Measurements from ENCODE around the gene SEZ6L.

Gene SEZ6L

DNA sequence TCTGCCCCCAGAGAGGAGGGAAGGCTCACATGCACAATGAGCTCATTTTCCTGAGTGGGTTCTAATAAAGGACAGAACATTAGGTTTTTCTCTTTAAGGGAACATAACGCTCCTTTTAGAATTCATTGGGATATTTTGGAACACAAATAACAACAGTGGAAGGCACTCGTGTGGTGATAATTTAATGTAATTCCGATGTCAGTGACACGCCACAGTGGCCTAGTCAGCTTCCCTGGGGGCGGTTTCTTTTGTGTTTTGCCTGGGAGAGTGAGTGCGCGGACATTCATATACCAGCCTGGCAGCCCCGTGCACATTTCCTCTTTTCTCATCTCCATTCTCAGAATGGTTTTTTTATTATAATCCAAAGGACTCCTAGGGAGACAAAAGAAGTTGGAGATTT, 41.1 kb downstream of the SEZ6L start:
- no peak for DNase-seq (ENCODE audit: low read depth, low spot score)
- H3K9me3 ChIP-seq (ENCODE audit: control insufficient read depth, insufficient read depth, low read length): no peaks in the 10 kb centered on the region
- no peaks in the 10 kb centered on the region for H3K27me3 ChIP-seq (ENCODE audit: control insufficient read depth, insufficient read depth, low read length)
- no peak overlapping the region for H3K4me3 ChIP-seq (ENCODE audit: low read length)
- H3K36me3 ChIP-seq (ENCODE audit: control insufficient read depth, insufficient read depth, low read length): no peaks in the 10 kb centered on the region
- no peaks in the 10 kb centered on the region for H3K4me1 ChIP-seq (ENCODE audit: control insufficient read depth, insufficient read depth, low read length)
- no peak overlapping the region for H3K27ac ChIP-seq (ENCODE audit: low read length)
- WGBS (ENCODE audit: insufficient coverage, insufficient read length): no CpG with 5 or more reads among the region's 8 CpGs

DNA sequence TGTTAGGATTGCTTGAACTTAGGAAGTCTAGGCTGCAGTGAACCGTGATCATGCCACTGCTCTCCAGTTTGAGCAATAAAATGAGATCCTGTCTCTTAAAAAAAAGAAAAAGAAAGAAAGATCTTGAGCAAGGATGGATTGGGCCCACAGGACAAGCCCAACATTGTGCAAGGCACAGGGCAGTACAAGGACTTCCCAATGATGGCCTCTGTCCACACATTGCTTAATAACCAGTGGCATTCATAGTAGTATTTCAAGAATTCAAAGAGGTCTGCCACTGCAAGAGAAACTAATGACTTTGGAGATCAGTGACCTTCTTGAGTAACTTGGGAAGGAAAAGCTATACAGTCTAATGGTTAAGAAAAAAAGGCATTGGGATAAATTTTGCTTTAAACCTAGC, 44.6 kb downstream of the SEZ6L start:
- no peaks in the 10 kb centered on the region for H3K27me3 ChIP-seq (ENCODE audit: control insufficient read depth, insufficient read depth, low read length)
- WGBS (ENCODE audit: insufficient coverage, insufficient read length): no CpG with 5 or more reads among the region's 1 CpG
- H3K27ac ChIP-seq (ENCODE audit: low read length): no peak overlapping the region

GRCh38 chr22:26214466-26214865, 45.2 kb downstream of the SEZ6L start:
- WGBS (ENCODE audit: insufficient coverage, insufficient read length): no CpG with 5 or more reads among the region's 4 CpGs
- Histone ChIP-seq H3K27ac (ENCODE audit: low read length) (no peak overlapping the region), H3K36me3 (ENCODE audit: control insufficient read depth, insufficient read depth, low read length) (no peaks in the 10 kb centered on the region), H3K4me1 (ENCODE audit: control insufficient read depth, insufficient read depth, low read length) (no peaks in the 10 kb centered on the region), H3K27me3 (ENCODE audit: control insufficient read depth, insufficient read depth, low read length) (no peaks in the 10 kb centered on the region), H3K4me3 (ENCODE audit: low read length) (no peak overlapping the region), H3K9me3 (ENCODE audit: control insufficient read depth, insufficient read depth, low read length) (no peaks in the 10 kb centered on the region)
- no peak for DNase-seq (ENCODE audit: low read depth, low spot score)

More for the DNA sequence above, 44.6 kb downstream of the SEZ6L start:
- Histone ChIP-seq H3K36me3 (ENCODE audit: control insufficient read depth, insufficient read depth, low read length) (no peaks in the 10 kb centered on the region), H3K4me3 (ENCODE audit: low read length) (no peak overlapping the region), H3K4me1 (ENCODE audit: control insufficient read depth, insufficient read depth, low read length) (no peaks in the 10 kb centered on the region), H3K9me3 (ENCODE audit: control insufficient read depth, insufficient read depth, low read length) (no peaks in the 10 kb centered on the region)
- no peak for DNase-seq (ENCODE audit: low read depth, low spot score)

DNA sequence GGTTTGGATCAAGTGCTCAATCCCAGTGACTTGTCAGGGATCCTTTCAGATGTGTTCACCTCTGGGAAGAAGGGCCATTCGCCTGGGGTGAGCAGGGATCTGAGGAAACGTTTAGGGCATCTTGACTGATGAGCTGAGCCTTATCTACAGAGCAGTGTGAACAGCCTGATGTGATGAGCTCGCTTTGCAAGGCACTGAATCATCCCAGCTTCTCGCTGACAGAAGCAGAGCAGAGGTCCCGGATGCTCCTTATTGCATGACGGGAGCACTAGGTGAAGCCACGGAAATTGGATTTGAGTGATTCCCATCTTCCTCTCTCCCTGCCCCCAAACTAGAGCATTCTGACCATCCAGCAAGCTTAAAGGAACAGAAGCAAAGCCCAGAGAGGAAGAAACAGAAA, 46.5 kb downstream of the SEZ6L start:
- no peak overlapping the region for H3K4me3 ChIP-seq (ENCODE audit: low read length)
- H3K27ac ChIP-seq (ENCODE audit: low read length): no peak overlapping the region
- no peaks in the 10 kb centered on the region for H3K36me3 ChIP-seq (ENCODE audit: control insufficient read depth, insufficient read depth, low read length)
- no CpG with 5 or more reads among the region's 7 CpGs for WGBS (ENCODE audit: insufficient coverage, insufficient read length)
- no peaks in the 10 kb centered on the region for H3K9me3 ChIP-seq (ENCODE audit: control insufficient read depth, insufficient read depth, low read length)
- H3K4me1 ChIP-seq (ENCODE audit: control insufficient read depth, insufficient read depth, low read length): no peaks in the 10 kb centered on the region
- H3K27me3 ChIP-seq (ENCODE audit: control insufficient read depth, insufficient read depth, low read length): no peaks in the 10 kb centered on the region
- no peak for DNase-seq (ENCODE audit: low read depth, low spot score)

GRCh38 chr22:26225207-26225606, 55.9 kb downstream of the SEZ6L start:
- no CpG with 5 or more reads among the region's 5 CpGs for WGBS (ENCODE audit: insufficient coverage, insufficient read length)
- H3K9me3 ChIP-seq (ENCODE audit: control insufficient read depth, insufficient read depth, low read length): no peaks in the 10 kb centered on the region
- no peaks in the 10 kb centered on the region for H3K36me3 ChIP-seq (ENCODE audit: control insufficient read depth, insufficient read depth, low read length)
- no peak overlapping the region for H3K4me3 ChIP-seq (ENCODE audit: low read length)
- H3K27me3 ChIP-seq (ENCODE audit: control insufficient read depth, insufficient read depth, low read length): no peaks in the 10 kb centered on the region
- no peak for DNase-seq (ENCODE audit: low read depth, low spot score)
- no peak overlapping the region for H3K27ac ChIP-seq (ENCODE audit: low read length)
- H3K4me1 ChIP-seq (ENCODE audit: control insufficient read depth, insufficient read depth, low read length): no peaks in the 10 kb centered on the region

DNA sequence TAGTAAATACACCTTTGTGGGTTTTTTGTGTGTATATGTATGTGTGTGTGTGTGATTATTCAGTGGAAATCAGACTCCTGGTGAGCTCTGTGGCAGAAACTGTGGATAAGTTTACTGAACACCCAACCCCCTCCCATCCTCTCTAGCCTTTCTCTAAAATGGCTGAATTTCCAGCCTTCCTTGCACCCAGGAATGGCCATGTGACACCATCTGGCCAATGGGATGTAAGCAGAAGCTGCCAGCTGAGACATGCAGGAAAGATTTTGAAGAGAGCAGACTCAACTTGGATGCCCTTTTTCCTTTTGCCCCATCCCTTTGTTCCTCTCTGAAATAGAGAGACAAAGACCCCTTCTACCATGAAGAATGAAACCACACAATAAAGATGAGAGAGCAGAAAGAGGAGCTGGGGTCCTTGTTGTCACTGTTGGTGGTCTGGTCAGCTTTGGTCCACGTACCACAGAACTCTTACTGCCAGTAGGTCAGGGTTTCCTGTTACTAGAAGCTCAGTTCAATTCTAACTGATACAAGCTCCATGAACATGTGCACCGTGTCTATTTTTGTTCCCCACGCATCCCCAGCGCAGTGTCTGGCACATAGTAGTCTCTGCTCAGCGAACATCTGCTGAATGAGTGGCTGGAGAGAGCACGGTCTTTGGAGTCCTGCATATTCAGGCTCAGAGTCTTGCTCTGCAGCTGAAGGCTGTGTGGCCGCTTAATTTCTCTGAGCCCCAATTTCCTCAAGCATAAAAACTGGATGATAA, 57.5 kb downstream of the SEZ6L start:
- Histone ChIP-seq H3K27me3 (ENCODE audit: control insufficient read depth, insufficient read depth, low read length) (no peaks in the 10 kb centered on the region), H3K27ac (ENCODE audit: low read length) (no peak overlapping the region), H3K4me1 (ENCODE audit: control insufficient read depth, insufficient read depth, low read length) (no peaks in the 10 kb centered on the region), H3K9me3 (ENCODE audit: control insufficient read depth, insufficient read depth, low read length) (no peaks in the 10 kb centered on the region), H3K36me3 (ENCODE audit: control insufficient read depth, insufficient read depth, low read length) (no peaks in the 10 kb centered on the region), H3K4me3 (ENCODE audit: low read length) (no peak overlapping the region)
- no CpG with 5 or more reads among the region's 7 CpGs for WGBS (ENCODE audit: insufficient coverage, insufficient read length)
- no peak for DNase-seq (ENCODE audit: low read depth, low spot score)

DNA sequence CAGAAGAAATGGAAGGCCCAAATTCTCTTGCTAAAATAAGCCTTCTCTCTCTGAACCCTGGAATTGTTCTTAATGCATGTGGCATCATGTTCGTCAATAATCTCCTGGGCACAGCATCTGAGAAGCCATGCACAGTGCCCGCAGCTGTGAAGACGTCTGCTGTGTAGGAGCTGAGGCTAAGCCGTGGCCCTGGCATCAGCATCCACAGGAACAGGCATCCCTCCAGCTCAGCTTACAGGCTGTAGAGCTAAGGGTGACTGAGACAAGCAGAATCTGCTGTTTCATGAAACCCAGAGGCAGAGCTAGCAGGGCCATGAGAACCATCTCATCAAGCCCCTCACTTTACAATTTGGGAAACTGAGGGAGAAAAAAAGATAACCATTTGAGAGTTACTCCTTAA, 60.6 kb downstream of the SEZ6L start:
- H3K36me3 ChIP-seq (ENCODE audit: control insufficient read depth, insufficient read depth, low read length): no peaks in the 10 kb centered on the region
- no peak overlapping the region for H3K4me3 ChIP-seq (ENCODE audit: low read length)
- no peaks in the 10 kb centered on the region for H3K4me1 ChIP-seq (ENCODE audit: control insufficient read depth, insufficient read depth, low read length)
- H3K9me3 ChIP-seq (ENCODE audit: control insufficient read depth, insufficient read depth, low read length): no peaks in the 10 kb centered on the region
- WGBS (ENCODE audit: insufficient coverage, insufficient read length): no CpG with 5 or more reads among the region's 4 CpGs
- no peak for DNase-seq (ENCODE audit: low read depth, low spot score)
- H3K27me3 ChIP-seq (ENCODE audit: control insufficient read depth, insufficient read depth, low read length): no peaks in the 10 kb centered on the region
- H3K27ac ChIP-seq (ENCODE audit: low read length): no peak overlapping the region

DNA sequence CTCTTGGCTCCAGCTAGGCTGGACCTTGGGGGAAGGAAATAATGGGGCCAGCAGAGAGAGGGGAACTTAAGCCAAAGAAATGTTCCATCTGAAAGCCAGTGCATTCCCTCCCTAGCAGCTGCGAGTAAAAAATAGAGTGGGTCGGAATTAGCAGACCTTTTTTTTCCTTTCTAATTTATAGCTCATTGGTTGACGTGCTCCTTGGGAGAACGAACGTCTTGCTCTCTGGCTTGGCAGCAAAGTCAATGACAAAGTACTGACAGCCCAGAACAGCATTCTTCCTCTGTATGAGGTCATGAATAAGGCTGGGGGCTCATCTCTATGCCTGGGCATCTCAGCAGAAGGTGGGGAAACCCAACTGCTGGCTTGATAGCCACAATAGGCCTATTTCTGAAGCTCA, 65.0 kb downstream of the SEZ6L start:
- Histone ChIP-seq H3K27me3 (ENCODE audit: control insufficient read depth, insufficient read depth, low read length) (no peaks in the 10 kb centered on the region), H3K36me3 (ENCODE audit: control insufficient read depth, insufficient read depth, low read length) (no peaks in the 10 kb centered on the region), H3K9me3 (ENCODE audit: control insufficient read depth, insufficient read depth, low read length) (no peaks in the 10 kb centered on the region), H3K4me1 (ENCODE audit: control insufficient read depth, insufficient read depth, low read length) (no peaks in the 10 kb centered on the region), H3K27ac (ENCODE audit: low read length) (no peak overlapping the region), H3K4me3 (ENCODE audit: low read length) (no peak overlapping the region)
- no CpG with 5 or more reads among the region's 5 CpGs for WGBS (ENCODE audit: insufficient coverage, insufficient read length)
- no peak for DNase-seq (ENCODE audit: low read depth, low spot score)

- Histone ChIP-seq H3K4me1 (ENCODE audit: control insufficient read depth, insufficient read depth, low read length) (no peaks in the 10 kb centered on the region), H3K9me3 (ENCODE audit: control insufficient read depth, insufficient read depth, low read length) (no peaks in the 10 kb centered on the region), H3K27me3 (ENCODE audit: control insufficient read depth, insufficient read depth, low read length) (no peaks in the 10 kb centered on the region), H3K4me3 (ENCODE audit: low read length) (no peak overlapping the region), H3K27ac (ENCODE audit: low read length) (no peak overlapping the region), H3K36me3 (ENCODE audit: control insufficient read depth, insufficient read depth, low read length) (no peaks in the 10 kb centered on the region)
- no CpG with 5 or more reads among the region's 11 CpGs for WGBS (ENCODE audit: insufficient coverage, insufficient read length)
- no peak for DNase-seq (ENCODE audit: low read depth, low spot score)
Observed at GRCh38 chr22:26235792-26236487, 66.7 kb downstream of the SEZ6L start.

DNA sequence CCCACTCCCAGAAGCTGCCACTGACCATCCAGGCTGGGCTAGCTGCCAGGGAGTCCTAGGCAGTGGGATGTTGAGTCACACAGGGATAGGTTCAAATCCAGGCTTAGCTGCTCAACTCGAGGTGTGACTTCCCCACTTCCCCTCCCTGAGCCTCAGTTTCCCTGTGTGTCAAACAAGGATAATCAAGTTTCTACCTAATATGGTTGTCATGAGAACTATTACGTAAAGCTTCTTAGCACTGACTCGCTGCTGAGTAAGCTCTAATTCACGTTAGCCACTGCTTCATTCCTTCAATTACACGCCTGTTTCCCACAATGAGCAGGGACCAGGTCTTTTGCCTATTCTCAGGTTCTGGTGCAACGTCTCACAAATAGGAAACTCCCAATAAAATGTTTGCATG, 67.7 kb downstream of the SEZ6L start:
- no peak overlapping the region for H3K27ac ChIP-seq (ENCODE audit: low read length)

DNA sequence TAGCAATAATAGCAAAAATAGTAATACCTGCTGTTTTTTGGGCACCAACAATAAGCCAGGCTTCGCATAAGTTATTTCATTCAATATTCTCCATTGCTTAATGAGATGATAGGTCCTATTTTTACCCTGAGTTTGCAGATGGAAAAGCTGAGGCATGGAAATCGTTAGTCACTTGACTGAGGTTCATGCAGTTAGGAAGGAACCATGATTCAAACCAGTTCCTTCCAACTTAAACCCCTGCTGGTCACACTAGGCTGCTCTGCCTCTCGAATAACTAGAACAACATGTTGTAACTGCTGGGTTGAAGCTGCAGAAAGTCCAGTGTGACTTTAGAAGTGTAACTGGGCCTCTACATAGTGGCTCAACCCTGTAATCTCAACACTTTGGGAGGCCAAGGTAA, 69.3 kb downstream of the SEZ6L start:
- Histone ChIP-seq H3K4me1 (ENCODE audit: control insufficient read depth, insufficient read depth, low read length) (no peaks in the 10 kb centered on the region), H3K27ac (ENCODE audit: low read length) (no peak overlapping the region), H3K4me3 (ENCODE audit: low read length) (no peak overlapping the region), H3K27me3 (ENCODE audit: control insufficient read depth, insufficient read depth, low read length) (no peaks in the 10 kb centered on the region), H3K36me3 (ENCODE audit: control insufficient read depth, insufficient read depth, low read length) (no peaks in the 10 kb centered on the region), H3K9me3 (ENCODE audit: control insufficient read depth, insufficient read depth, low read length) (no peaks in the 10 kb centered on the region)
- DNase-seq (ENCODE audit: low read depth, low spot score): no peak
- no CpG with 5 or more reads among the region's 3 CpGs for WGBS (ENCODE audit: insufficient coverage, insufficient read length)

More for the DNA sequence above, 67.7 kb downstream of the SEZ6L start:
- H3K4me1 ChIP-seq (ENCODE audit: control insufficient read depth, insufficient read depth, low read length): no peaks in the 10 kb centered on the region
- no peak for DNase-seq (ENCODE audit: low read depth, low spot score)
- no peak overlapping the region for H3K4me3 ChIP-seq (ENCODE audit: low read length)
- no peaks in the 10 kb centered on the region for H3K9me3 ChIP-seq (ENCODE audit: control insufficient read depth, insufficient read depth, low read length)
- H3K36me3 ChIP-seq (ENCODE audit: control insufficient read depth, insufficient read depth, low read length): no peaks in the 10 kb centered on the region
- WGBS (ENCODE audit: insufficient coverage, insufficient read length): no CpG with 5 or more reads among the region's 6 CpGs
- no peaks in the 10 kb centered on the region for H3K27me3 ChIP-seq (ENCODE audit: control insufficient read depth, insufficient read depth, low read length)

All from iPS DF 6.9 (cell line).